Nephron (organoid): ENCODE measurements around the gene SLAMF9.
A peak's percentile ranks its signal among the peaks of the same experiment; 100 is the strongest.

ENCODE experiments used
- H3K27ac Mint-ChIP-seq, 3 experiments: 2 replicates each; pipeline ENCODE4 v1.8.0; 2020; ENCODE audit warnings: mixed read lengths in 3 of 3, mild to moderate bottlenecking in 2 of 3, moderate library complexity in 1 of 3
- H3K27me3 Mint-ChIP-seq: 2 replicates; pipeline ENCODE4 v1.8.0; 2021; ENCODE audit warnings: low read depth, mild to moderate bottlenecking, moderate library complexity, mixed read lengths
- H3K36me3 Mint-ChIP-seq: 2 replicates; pipeline ENCODE4 v1.8.0; 2020; ENCODE audit warnings: low read depth, mixed read lengths
- H3K4me1 Mint-ChIP-seq: 2 replicates; pipeline ENCODE4 v1.8.0; 2020; ENCODE audit warnings: mixed read lengths
- H3K4me3 Mint-ChIP-seq, 3 experiments: 2 replicates each; pipeline ENCODE4 v1.8.0; 2020; ENCODE audit warnings: mild to moderate bottlenecking in 3 of 3, mixed read lengths in 3 of 3, moderate library complexity in 2 of 3
- H3K9me3 Mint-ChIP-seq: 2 replicates; pipeline ENCODE4 v1.8.0; 2020; ENCODE audit warnings: mixed read lengths
- TF ChIP-seq, protein P1 (sequence below), 3 experiments: fragments of 200-600 bp; sonication (generic); IDR thresholded peaks; one replicate each; pipeline ENCODE4 v1.5.0; 2021; ENCODE audit warnings: antibody characterized with exemption in 3 of 3; ENCODE audit not compliant: unreplicated experiment in 3 of 3

Gene SLAMF9

DNA sequence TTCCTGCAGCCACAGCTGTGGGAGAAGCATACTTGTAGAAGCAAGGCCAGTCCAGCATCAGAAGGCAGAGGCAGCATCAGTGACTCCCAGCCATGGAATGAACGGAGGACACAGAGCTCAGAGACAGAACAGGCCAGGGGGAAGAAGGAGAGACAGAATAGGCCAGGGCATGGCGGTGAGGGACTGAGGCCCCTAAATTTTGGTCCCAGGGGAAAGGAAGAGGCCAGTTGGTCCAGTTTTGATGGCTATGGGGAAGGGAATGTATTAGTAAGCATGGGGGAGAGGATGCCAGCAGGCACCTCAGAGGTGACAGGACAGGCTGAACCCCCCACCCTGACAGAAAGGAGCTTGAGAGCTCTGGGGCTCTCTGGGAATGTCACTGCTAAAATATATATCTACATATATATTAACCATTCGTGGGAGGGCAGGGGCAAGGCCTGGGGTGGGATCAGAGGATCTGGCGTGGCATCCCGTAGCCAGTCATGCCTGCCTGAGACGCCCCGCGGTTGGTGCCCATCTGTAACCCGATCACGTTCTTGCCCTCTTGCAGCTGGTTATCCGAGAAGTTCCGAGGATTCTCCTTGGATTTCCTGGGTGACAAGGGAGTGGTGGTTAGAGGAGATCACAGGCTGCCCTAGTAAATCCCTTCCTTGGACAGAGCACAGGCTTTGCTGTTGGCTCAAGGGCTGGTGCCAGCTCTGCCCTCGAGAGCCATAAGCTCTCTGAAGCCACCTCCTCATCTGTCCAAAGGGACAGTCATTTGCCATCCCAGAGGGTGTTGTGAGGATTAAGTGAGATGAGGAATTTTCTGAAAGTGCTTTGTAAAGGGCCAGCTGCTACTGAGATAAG lies 35.5 kb downstream of the SLAMF9 start:
- Mint-ChIP-seq H3K4me3 (no peak overlapping the region), H3K27me3 (no peaks in the 10 kb centered on the region), H3K4me1 (peaks cover 53% of the 10 kb centered on the region), H3K27ac (peak overlapping the region; percentile 30 to 71 (median 63)), H3K36me3 (peaks cover 8% of the 10 kb centered on the region), H3K9me3 (no peaks in the 10 kb centered on the region)
- TF ChIP-seq, protein P1, sequence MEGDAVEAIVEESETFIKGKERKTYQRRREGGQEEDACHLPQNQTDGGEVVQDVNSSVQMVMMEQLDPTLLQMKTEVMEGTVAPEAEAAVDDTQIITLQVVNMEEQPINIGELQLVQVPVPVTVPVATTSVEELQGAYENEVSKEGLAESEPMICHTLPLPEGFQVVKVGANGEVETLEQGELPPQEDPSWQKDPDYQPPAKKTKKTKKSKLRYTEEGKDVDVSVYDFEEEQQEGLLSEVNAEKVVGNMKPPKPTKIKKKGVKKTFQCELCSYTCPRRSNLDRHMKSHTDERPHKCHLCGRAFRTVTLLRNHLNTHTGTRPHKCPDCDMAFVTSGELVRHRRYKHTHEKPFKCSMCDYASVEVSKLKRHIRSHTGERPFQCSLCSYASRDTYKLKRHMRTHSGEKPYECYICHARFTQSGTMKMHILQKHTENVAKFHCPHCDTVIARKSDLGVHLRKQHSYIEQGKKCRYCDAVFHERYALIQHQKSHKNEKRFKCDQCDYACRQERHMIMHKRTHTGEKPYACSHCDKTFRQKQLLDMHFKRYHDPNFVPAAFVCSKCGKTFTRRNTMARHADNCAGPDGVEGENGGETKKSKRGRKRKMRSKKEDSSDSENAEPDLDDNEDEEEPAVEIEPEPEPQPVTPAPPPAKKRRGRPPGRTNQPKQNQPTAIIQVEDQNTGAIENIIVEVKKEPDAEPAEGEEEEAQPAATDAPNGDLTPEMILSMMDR (IDR thresholded peaks at IDR 0.05; ENCODE audit: unreplicated experiment in 3 of 3): no peak

DNA sequence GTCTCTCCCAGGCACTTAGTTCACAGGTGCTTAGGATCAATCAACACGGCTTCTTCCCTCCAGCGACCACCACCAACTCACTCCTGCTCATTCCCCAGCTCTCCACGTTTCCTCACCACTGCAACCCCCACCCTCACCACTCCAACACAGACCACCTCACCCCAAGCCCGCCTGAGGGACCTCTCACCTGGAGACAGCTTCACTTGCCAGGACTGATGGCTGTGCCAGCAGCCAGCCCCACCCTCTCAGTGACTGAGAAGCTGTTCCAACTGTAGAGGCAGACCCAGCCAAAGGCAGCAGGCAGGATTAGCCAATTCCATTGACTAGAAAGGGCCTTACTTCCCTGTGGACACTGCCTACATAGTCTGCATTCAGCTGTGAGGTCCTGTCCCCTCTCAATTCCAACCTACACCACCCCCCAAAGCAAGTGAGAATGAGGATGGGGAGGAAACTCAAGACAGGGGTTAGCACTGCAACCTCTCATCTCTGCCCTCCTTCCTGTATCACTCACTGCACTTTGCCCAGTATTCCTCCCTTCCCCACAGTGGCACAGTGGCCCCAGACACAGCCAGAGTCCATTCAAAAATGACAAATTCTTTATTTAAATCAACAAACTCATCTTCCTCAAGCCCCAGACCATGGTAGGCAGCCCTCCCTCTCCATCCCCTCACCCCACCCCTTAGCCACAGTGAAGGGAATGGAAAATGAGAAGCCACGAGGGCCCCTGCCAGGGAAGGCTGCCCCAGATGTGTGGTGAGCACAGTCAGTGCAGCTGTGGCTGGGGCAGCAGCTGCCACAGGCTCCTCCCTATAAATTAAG lies 36.3 kb downstream of the SLAMF9 start:
- H3K4me1 Mint-ChIP-seq: peaks cover 51% of the 10 kb centered on the region
- H3K36me3 Mint-ChIP-seq: peaks cover 8% of the 10 kb centered on the region
- H3K27me3 Mint-ChIP-seq: no peaks in the 10 kb centered on the region
- peak overlapping the region; percentile 30 to 71 (median 63) for H3K27ac Mint-ChIP-seq
- TF ChIP-seq, protein P1 (IDR thresholded peaks at IDR 0.05; ENCODE audit: unreplicated experiment in 3 of 3): no peak
- no peaks in the 10 kb centered on the region for H3K9me3 Mint-ChIP-seq
- no peak overlapping the region for H3K4me3 Mint-ChIP-seq

DNA sequence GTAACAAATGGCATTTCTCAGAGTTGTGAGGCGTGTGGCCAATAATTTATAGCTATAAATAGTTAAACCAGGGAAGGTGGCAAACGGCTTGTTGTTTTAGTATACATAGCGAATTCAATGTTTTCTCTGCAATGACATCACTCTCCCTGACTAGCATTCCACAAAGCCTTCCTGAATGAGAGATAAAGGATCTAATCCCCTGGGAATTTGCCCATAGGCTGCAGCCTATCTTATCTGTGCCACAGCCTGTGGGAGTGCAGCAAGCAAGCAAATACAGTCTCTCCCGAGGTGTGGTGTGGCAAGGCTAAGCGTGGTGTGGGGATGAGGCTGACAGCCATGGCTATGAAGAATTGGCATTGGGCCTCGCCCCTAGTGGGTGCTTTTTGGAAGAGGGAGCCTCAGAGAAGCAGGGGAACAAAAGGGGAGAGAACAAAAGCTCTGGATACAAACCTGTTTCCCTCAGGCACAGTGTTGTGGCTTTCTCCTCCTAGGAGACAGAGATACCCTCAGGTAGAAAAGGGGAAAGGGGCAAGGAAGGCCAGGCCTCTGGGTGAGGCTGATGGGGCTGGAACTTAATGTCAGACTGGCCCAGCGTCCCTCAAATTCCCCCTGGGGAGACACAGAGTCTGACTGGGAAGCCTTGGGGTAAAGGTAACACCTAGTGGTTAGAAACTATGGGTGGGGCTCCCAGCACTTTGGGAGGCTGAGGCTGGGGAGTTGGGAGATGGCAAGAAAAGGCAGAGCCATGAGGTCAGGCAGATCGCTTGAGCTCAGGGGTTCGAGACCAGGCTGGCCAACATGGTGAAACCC lies 37.6 kb downstream of the SLAMF9 start:
- H3K4me3 Mint-ChIP-seq: no peak overlapping the region

DNA sequence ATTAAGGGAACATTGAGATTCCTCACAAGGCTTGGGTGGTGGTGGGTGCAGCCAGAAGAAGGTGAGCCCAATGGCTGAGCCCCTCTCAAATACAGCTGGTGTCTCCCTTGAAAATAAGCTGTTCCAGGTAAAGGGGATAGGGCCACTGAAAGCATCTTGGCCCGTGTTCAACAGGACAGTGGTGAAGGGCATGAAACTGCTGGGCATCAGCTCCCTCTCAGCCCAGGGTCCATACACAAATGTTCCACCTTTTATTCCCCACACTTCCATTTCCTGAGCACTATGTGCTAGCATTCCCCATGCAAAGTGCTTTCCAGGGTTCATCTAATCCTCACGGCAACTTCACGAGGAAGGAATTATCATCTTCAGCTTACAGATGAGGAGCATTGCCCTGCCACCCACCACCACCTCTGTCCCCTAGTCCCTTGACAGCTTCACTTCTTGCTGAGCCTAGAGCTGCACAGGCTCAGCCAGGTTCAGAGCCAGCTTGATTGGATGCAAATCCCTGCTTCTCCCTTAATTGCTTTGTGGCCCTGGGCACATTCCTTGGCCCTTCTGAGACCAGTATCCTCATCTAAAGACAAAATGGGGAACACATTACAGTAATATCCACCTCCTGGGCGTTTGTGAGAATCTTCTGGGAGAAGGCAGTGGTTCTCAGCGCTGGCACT lies 38.3 kb downstream of the SLAMF9 start:
- peaks cover 34% of the 10 kb centered on the region for H3K4me1 Mint-ChIP-seq
- peaks cover 8% of the 10 kb centered on the region for H3K36me3 Mint-ChIP-seq
- H3K9me3 Mint-ChIP-seq: no peaks in the 10 kb centered on the region
- H3K27ac Mint-ChIP-seq: peak overlapping the region; percentile 6 to 31 (median 31)
- TF ChIP-seq, protein P1 (IDR thresholded peaks at IDR 0.05; ENCODE audit: unreplicated experiment in 3 of 3): no peak
- H3K4me3 Mint-ChIP-seq: no peak overlapping the region
- peaks cover 4% of the 10 kb centered on the region for H3K27me3 Mint-ChIP-seq

More for the DNA sequence above, 37.6 kb downstream of the SLAMF9 start:
- no peaks in the 10 kb centered on the region for H3K9me3 Mint-ChIP-seq
- TF ChIP-seq, protein P1 (IDR thresholded peaks at IDR 0.05; ENCODE audit: unreplicated experiment in 3 of 3): no peak
- peaks cover 41% of the 10 kb centered on the region for H3K4me1 Mint-ChIP-seq
- peak overlapping the region; percentile 6 to 31 (median 31) for H3K27ac Mint-ChIP-seq
- H3K27me3 Mint-ChIP-seq: peaks cover 4% of the 10 kb centered on the region
- peaks cover 8% of the 10 kb centered on the region for H3K36me3 Mint-ChIP-seq

DNA sequence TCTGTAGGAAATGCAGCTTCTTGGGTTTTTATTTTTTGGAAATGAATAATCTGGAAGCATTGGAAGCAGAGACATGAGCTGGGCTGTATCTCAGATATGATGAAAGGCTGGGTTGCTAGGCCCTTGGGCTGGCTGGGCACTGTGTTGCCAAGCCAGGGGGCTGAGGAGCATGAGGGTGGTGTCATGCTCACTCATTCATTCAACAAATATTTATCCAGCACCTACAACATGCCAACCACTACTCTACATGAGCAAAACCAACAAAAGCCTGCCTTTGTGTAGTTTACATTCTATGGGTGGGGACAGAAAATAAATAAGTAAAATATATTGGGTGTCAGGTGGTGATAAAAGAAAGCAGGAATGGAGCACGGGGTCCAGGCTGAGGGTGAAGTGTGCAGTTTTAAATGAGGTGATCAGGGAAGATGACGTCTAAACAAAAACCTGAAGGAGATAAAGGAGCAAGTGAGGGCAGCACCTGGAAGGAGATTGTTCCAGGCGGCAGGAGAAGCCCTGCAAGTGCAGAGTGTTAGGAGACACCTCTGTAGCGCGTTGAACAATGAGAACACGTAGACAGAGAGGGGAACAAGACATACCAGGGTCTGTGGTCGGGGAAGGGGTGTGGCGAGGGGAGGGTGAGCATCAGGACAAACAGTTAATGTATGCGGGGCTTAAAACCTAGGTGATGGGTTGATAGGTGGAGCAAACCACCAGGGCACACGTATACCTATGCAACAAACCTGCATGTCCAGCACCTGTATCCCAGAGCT lies 39.6 kb downstream of the SLAMF9 start:
- Mint-ChIP-seq H3K4me1 (peaks cover 31% of the 10 kb centered on the region), H3K27ac (no peak overlapping the region), H3K27me3 (peaks cover 4% of the 10 kb centered on the region), H3K9me3 (no peaks in the 10 kb centered on the region), H3K4me3 (no peak overlapping the region), H3K36me3 (peaks cover 4% of the 10 kb centered on the region)
- TF ChIP-seq, protein P1 (IDR thresholded peaks at IDR 0.05; ENCODE audit: unreplicated experiment in 3 of 3): no peak
